Hepatocyte (in vitro differentiated cells): Measurements from ENCODE around the gene ZDHHC16. TPM values are rescaled to one million over a fixed set of nuclear protein-coding genes. Genes with fewer than 3 reads are reported as not detected.
"Not testable (repeated sequence)": the region's sequence is repeated elsewhere in the genome, so short reads cannot be mapped to it uniquely, and the experiment has no call there.

Source experiments
- DNase-seq: peaks from one replicate; pipeline ENCODE4 v3.0.0-alpha.2; 2016; ENCODE audit warnings: low spot score
- H2AFZ ChIP-seq: fragments of 200-600 bp; sonication (generic); 2 replicates; pipeline ENCODE4 v1.6.0; 2016; ENCODE audit warnings: antibody characterized with exemption, mild to moderate bottlenecking
- H3K27ac ChIP-seq: fragments of 200-600 bp; sonication (generic); 2 replicates; pipeline ENCODE4 v1.5.1; 2016; ENCODE audit warnings: mild to moderate bottlenecking
- H3K27me3 ChIP-seq: fragments of 200-600 bp; sonication (generic); 2 replicates; pipeline ENCODE4 v1.6.1; 2016
- H3K36me3 ChIP-seq: fragments of 200-600 bp; sonication (generic); replicated peaks from 2 replicates; pipeline ENCODE4 v1.5.1; 2016; ENCODE audit warnings: low read depth; ENCODE audit not compliant: insufficient read depth
- H3K4me1 ChIP-seq: fragments of 200-600 bp; sonication (generic); 2 replicates; pipeline ENCODE4 v1.5.1; 2016; ENCODE audit warnings: mild to moderate bottlenecking, moderate library complexity; ENCODE audit not compliant: insufficient read depth
- H3K4me2 ChIP-seq: fragments of 200-600 bp; sonication (generic); 2 replicates; pipeline ENCODE4 v1.6.0; 2016
- H3K4me3 ChIP-seq: fragments of 200-600 bp; sonication (generic); 2 replicates; pipeline ENCODE4 v1.5.1; 2016; ENCODE audit warnings: mild to moderate bottlenecking
- H3K79me2 ChIP-seq: fragments of 200-600 bp; sonication (generic); 2 replicates; pipeline ENCODE4 v1.6.0; 2017; ENCODE audit warnings: mild to moderate bottlenecking
- H3K9me2 ChIP-seq: fragments of 200-600 bp; sonication (generic); replicated peaks from 2 replicates; pipeline ENCODE4 v1.6.0; 2017; ENCODE audit warnings: mild to moderate bottlenecking; ENCODE audit not compliant: insufficient read depth
- H3K9me3 ChIP-seq: fragments of 200-600 bp; sonication (generic); 2 replicates; pipeline ENCODE4 v1.5.1; 2016; ENCODE audit warnings: low read depth, mild to moderate bottlenecking
- H4K20me1 ChIP-seq: fragments of 200-600 bp; sonication (generic); 2 replicates; pipeline ENCODE4 v1.6.0; 2016; ENCODE audit warnings: mild to moderate bottlenecking; ENCODE audit not compliant: insufficient read depth, poor library complexity, severe bottlenecking
- EZH2 ChIP-seq: fragments of 200-600 bp; sonication (generic); IDR thresholded peaks from 2 replicates; pipeline ENCODE4 v1.6.1; 2016; ENCODE audit warnings: antibody characterized with exemption, mild to moderate bottlenecking, borderline replicate concordance
- EZH2phosphoT487 ChIP-seq: fragments of 200-600 bp; sonication (generic); IDR thresholded peaks from one replicate; pipeline ENCODE4 v1.6.1; 2018; ENCODE audit warnings: antibody characterized with exemption, mild to moderate bottlenecking, low read depth, moderate library complexity; ENCODE audit not compliant: unreplicated experiment, severe bottlenecking
- WGBS: methylation state at CpG from one replicate; pipeline ENCODE4 v1.1.6; 2016; ENCODE audit warnings: low lambda C conversion rate; ENCODE audit errors: missing lambda C conversion rate; 5-methylcytosine and 5-hydroxymethylcytosine counted together
- polyA plus RNA-seq: library from polyadenylated mRNA; unstranded; fragments of >200 nt; fragmentation: Nextera tagmentation; extraction: Ambion mirVana; gene quantifications from 2 replicates; pipeline ENCODE4 v1.2.1, GENCODE V29; 2016
- total RNA-seq: library from RNA; depleted of rRNA; stranded (reverse); fragments of >200 nt; gene quantifications from 2 replicates; pipeline ENCODE4 v1.2.3, GENCODE V29; 2014
- TF ChIP-seq, protein P1 (sequence below): fragments of 200-600 bp; sonication (generic); IDR thresholded peaks from 2 replicates; pipeline ENCODE4 v1.5.1; 2016; ENCODE audit warnings: antibody characterized with exemption, mild to moderate bottlenecking; ENCODE audit not compliant: poor library complexity

Gene ZDHHC16
- total and polyA plus RNA-seq, 2 experiments from 2014 or later = 57.0 to 86.8 TPM

DNA sequence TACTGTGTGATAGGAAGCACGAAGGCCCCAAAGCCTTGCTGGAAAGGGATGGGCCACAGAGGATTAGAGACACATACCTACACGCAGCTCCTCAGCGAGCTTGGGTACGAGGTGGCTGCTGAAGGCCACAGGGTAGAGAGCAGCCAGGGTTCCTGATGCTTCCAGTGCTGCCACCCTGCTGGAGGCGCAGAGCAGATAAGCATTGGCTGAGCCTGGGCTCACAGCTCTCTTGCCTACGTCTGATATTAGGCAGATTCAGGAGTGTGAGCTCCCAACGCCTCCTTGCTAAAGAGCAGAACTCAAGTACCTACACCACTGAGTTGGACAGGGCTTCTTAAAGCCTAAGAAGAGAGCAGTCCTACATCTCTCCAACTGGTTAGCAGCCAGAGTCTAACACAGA, 20.0 kb downstream of the ZDHHC16 start:
- H2AFZ ChIP-seq = no peak overlapping the region
- H3K9me2 ChIP-seq = no peaks in the 10 kb centered on the region
- H3K36me3 ChIP-seq = no peaks in the 10 kb centered on the region
- no peak overlapping the region for H3K27ac ChIP-seq
- peaks cover 7% of the 10 kb centered on the region for H3K4me1 ChIP-seq
- no peaks in the 10 kb centered on the region for H3K9me3 ChIP-seq
- H3K79me2 ChIP-seq = no peaks in the 10 kb centered on the region
- WGBS = 96% methylated on average over 7 of the region's 7 CpGs
- H3K4me3 ChIP-seq = no peak overlapping the region
- no peak overlapping the region for H3K4me2 ChIP-seq
- no peak for DNase-seq
- no peaks in the 10 kb centered on the region for H4K20me1 ChIP-seq
- no peaks in the 10 kb centered on the region for H3K27me3 ChIP-seq
- TF ChIP-seq EZH2 (no peak), EZH2phosphoT487 (no peak)
- TF ChIP-seq, protein P1, sequence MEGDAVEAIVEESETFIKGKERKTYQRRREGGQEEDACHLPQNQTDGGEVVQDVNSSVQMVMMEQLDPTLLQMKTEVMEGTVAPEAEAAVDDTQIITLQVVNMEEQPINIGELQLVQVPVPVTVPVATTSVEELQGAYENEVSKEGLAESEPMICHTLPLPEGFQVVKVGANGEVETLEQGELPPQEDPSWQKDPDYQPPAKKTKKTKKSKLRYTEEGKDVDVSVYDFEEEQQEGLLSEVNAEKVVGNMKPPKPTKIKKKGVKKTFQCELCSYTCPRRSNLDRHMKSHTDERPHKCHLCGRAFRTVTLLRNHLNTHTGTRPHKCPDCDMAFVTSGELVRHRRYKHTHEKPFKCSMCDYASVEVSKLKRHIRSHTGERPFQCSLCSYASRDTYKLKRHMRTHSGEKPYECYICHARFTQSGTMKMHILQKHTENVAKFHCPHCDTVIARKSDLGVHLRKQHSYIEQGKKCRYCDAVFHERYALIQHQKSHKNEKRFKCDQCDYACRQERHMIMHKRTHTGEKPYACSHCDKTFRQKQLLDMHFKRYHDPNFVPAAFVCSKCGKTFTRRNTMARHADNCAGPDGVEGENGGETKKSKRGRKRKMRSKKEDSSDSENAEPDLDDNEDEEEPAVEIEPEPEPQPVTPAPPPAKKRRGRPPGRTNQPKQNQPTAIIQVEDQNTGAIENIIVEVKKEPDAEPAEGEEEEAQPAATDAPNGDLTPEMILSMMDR = no peak

DNA sequence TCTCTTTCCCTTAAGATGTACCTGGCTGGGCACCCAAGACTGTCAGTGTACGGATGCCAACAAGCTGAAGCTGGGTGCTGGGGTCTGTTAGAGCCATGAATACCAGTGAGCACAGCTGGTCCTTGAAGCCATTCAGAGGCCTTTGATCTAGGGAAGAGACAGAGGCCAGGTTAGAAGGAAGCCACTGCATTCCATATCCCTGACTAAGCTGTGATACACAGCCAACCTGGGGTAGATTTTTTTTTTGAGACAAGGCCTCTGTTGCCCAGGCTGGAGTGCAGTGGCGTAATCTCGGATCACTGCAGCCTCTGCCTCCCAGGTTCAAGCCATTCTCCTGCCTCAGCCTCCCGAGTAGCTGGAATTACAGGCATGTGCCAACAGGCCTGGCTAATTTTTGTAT, 20.8 kb downstream of the ZDHHC16 start:
- Histone ChIP-seq H3K4me2 (no peak overlapping the region), H3K27me3 (no peaks in the 10 kb centered on the region), H3K27ac (no peak overlapping the region), H3K4me3 (no peak overlapping the region), H3K4me1 (peaks cover 7% of the 10 kb centered on the region), H2AFZ (no peak overlapping the region), H4K20me1 (no peaks in the 10 kb centered on the region), H3K36me3 (no peaks in the 10 kb centered on the region), H3K79me2 (no peaks in the 10 kb centered on the region), H3K9me2 (no peaks in the 10 kb centered on the region), H3K9me3 (no peaks in the 10 kb centered on the region)
- DNase-seq = no peak
- TF ChIP-seq EZH2 (no peak), EZH2phosphoT487 (no peak)
- TF ChIP-seq, protein P1 = no peak
- WGBS = 88% methylated on average over 4 of the region's 4 CpGs

DNA sequence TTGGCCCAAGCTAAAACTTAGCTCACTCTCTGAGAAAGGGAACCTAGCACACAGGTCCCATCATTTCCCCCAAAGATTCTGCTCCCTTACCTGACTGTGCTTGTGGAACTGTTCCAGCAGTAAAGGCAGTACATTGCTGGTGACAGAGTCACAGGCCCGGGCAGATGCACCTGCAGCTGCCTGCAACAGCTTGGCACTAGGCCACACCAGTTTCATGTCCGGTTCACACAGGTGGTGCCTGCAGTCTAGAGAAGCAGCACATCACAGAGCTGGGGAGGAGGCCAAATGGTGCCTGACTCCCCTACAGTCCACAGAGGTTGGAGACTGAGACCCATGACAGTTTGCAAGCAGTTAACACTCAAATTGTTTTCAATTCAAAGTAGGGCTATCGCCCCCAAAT, 22.2 kb downstream of the ZDHHC16 start:
- TF ChIP-seq EZH2 = no peak
- TF ChIP-seq, protein P1 = no peak
- TF ChIP-seq EZH2phosphoT487 = no peak
- peaks cover 7% of the 10 kb centered on the region for H3K4me1 ChIP-seq
- H3K9me2 ChIP-seq = no peaks in the 10 kb centered on the region
- no peaks in the 10 kb centered on the region for H3K79me2 ChIP-seq
- WGBS = 97% methylated on average over 3 of the region's 3 CpGs
- DNase-seq = no peak
- no peak overlapping the region for H3K4me3 ChIP-seq
- no peaks in the 10 kb centered on the region for H4K20me1 ChIP-seq
- H2AFZ ChIP-seq = no peak overlapping the region
- H3K27ac ChIP-seq = no peak overlapping the region
- H3K36me3 ChIP-seq = no peaks in the 10 kb centered on the region
- no peaks in the 10 kb centered on the region for H3K27me3 ChIP-seq
- H3K4me2 ChIP-seq = no peak overlapping the region
- H3K9me3 ChIP-seq = no peaks in the 10 kb centered on the region

DNA sequence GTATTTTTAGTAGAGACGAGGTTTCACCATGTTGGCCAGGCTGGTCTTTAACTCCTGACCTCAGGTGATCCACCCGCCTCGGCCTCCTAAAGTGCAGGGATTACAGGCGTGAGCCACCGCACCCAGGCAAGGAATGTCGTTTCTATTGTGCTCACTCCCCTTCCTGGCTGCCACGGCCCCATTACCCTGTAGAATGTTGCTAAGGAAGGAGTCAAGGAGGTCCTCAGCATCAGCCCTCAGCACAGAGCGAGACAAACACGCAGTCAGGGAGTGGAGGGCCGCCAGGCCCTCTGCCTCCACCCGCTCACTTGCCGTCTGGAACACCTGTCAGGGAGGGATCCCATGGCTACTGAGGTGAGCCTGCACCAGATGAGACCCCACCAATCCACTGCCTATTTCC, 22.8 kb downstream of the ZDHHC16 start:
- not testable (repeated sequence) for H2AFZ ChIP-seq, H4K20me1 ChIP-seq, H3K36me3 ChIP-seq, H3K4me3 ChIP-seq, H3K27ac ChIP-seq, H3K27me3 ChIP-seq, H3K4me2 ChIP-seq, H3K9me3 ChIP-seq, H3K4me1 ChIP-seq, DNase-seq, H3K9me2 ChIP-seq, H3K79me2 ChIP-seq
- 90% methylated on average over 12 of the region's 12 CpGs for WGBS
